NCI-H2196 (cell line): ENCODE results near the gene BCAM.
A peak's percentile ranks its signal among the peaks of the same experiment; 100 is the strongest.
"Not testable (repeated sequence)": the region's sequence is repeated elsewhere in the genome, so short reads cannot be mapped to it uniquely, and the experiment has no call there.

Experiments used
- DNase-seq: peaks from one replicate; lab custom pipeline; 2025; ENCODE audit not compliant: unreplicated experiment; lab: John Stamatoyannopoulos, UW

Gene BCAM

DNA sequence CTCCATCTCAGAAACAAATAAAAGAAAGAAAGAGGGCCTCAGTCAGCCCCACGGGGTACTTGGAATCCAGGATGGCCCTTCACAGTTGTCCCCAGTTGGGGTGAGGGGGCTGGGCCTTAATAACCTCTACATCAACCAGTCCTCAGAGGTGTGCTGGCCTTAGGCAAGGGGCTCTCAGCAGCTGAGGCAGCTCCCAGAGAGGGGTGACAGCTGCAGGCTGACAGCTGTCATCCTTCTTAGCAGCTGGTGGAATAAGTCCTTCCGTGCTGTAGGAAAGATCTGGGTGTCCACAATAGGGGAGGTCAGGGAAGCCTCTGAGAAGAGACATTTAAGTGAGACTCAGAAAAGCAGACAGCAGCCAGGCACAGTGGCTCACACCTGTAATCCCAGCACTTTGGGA, 7.4 kb downstream of the BCAM start:
- DNase-seq: no peak

DNA sequence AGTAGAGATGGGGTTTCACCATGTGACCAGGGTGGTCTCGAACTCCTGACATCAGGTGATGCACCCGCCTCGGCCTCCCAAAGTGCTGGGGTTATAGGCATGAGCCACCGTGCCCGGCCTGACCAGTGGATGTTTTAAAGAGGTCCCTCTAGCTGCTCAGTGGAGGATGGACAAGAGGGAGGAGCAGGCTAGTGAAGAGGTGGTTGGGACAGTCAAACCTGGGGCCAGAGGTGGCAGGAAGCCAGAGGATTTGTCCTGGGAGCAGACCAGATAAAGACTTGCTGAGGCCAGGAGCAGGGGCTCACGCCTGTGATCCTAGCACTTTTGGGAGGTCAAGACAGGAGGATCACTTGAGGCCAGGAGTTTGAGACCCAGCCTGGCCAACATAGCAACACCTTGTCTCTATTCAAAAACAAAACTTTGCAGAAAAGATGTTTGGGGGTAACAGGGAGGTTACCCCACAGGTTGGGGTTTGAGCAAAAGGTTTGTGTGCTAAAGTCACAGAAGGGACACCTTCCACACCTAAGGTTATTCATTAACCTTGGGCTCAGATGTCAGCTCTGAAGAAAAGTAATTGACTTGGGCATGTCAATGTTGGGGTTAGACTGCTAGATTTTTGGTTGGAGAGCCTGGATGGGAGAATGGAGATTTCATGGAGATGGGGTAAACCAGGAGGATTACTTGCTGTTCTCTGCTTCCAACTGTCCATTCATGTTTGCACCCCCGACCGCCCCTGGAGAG, 9.0 kb downstream of the BCAM start:
- DNase-seq: no peak

DNA sequence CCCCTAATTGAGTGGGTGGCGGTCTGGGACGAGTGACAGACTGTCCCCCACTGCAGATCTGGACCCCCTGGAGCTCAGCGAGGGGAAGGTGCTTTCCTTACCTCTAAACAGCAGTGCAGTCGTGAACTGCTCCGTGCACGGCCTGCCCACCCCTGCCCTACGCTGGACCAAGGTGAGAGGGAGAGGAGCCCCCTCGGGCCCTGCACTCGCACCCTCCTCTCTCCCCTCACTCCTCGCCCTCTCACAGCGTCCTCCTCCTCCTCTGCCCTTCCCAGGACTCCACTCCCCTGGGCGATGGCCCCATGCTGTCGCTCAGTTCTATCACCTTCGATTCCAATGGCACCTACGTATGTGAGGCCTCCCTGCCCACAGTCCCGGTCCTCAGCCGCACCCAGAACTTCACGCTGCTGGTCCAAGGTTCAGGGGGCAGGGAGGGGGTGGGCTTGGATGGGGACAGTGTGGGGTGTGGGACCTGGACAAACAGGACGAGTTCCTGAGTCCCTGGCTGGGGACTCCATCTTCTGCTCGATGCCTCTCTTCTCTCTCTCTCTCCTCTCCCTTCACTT, 9.6 kb downstream of the BCAM start:
- no peak for DNase-seq

DNA sequence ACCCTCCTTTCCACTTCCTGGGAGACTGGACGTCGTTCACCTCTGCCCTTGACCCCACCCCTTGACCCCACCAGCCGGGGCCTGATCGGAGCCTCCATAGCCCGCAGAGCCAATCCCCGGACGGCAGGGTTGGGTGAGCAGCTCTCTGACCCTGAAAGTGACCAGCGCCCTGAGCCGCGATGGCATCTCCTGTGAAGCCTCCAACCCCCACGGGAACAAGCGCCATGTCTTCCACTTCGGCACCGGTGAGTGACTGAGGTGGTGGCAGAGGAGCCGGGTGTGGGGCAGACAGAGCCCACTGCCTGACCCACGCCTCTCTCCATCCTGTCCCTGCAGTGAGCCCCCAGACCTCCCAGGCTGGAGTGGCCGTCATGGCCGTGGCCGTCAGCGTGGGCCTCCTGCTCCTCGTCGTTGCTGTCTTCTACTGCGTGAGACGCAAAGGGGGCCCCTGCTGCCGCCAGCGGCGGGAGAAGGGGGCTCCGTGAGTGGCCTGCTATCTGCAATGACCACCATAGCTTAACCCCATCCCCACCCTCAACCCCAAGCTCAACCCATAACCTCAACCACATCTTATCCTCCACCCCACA, 10.4 kb downstream of the BCAM start:
- DNase-seq: no peak

DNA sequence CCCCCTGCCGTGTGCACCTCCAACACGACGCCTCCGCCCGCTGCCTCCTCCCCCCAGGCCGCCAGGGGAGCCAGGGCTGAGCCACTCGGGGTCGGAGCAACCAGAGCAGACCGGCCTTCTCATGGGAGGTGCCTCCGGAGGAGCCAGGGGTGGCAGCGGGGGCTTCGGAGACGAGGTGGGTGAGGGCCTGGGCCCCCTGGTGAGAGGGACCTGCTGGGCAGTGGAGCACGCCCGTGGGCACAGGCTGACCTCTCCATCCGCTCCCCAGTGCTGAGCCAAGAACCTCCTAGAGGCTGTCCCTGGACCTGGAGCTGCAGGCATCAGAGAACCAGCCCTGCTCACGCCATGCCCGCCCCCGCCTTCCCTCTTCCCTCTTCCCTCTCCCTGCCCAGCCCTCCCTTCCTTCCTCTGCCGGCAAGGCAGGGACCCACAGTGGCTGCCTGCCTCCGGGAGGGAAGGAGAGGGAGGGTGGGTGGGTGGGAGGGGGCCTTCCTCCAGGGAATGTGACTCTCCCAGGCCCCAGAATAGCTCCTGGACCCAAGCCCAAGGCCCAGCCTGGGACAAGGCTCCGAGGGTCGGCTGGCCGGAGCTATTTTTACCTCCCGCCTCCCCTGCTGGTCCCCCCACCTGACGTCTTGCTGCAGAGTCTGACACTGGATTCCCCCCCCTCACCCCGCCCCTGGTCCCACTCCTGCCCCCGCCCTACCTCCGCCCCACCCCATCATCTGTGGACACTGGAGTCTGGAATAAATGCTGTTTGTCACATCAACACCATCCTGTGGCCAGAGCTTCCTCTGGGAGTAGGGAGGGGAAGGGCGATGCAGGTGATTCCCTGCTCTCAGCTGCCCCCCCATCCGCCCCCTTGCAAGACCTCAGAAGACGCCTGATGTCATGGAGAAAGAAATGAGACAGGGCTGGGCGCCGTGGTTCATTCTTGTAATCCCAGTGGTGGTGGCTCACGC, 12.0 kb downstream of the BCAM start:
- DNase-seq: no peak

DNA sequence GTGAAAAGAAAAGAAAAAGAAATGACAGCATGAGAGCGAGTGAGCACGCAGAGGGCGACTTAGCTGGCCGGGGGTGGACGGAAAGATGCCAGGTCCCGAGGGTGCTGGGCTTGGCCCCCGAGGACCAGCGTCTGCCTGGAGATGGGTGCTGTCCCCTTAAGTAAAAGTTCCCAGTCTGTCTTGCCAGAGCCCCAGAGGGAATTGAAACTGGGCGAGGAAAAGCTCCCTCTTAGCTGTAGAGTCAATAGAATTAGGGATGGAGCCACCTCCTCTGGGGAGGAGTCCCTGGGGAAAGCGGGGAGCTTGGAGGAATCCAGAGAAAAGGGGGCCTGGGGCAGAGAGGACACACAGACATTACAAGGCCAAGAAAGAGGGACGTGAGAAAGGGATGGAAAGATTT, 13.3 kb downstream of the BCAM start:
- DNase-seq: no peak

DNA sequence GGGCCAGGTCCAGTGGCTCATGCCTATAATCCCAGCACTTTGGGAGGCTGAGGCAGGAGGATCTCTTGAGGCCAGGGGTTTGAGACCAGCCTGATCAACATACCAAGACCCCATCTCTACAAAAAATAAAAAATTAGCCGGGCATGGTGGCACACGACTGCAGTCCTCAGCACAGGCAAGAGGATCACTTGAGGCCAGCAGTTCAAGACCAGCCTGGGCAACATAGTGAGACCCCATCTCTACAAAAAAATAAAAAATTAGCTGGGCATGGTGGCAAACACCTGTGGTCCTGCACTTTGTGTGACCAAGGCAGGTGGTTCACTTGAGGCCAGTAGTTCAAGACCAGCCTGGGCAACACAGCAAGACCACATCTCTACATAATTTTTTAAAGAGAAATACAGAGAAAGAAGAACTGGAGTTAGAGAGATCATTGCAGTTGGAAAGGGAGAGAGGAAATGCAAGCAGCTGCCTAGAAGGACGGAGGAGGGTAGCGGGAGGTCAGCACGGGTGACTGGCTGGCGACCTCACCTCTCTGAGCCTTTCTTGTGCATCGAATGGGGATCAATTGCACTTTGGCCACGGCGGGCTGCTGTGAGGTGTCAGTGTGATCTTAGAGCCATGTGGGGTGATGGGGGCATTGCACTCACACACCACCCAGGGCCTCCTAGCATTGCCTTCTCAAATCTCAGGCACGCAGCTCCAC, 13.9 kb downstream of the BCAM start:
- DNase-seq: no peak

DNA sequence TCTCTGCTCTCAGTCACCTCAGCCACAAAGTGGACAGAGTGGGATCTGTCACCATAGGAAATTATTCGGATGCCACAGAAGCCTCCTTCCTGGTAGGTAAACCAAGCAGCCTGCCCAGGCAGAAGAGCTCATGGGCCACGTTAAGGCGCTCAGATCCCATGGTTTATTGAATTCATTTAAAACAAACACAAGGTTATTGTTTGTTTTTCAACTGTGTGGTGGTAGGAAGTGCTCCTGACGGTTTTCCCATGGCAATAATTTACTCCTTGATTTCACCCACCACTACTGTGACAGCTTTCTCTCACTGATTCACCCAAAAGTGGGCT, 14.4 kb downstream of the BCAM start:
- no peak for DNase-seq

DNA sequence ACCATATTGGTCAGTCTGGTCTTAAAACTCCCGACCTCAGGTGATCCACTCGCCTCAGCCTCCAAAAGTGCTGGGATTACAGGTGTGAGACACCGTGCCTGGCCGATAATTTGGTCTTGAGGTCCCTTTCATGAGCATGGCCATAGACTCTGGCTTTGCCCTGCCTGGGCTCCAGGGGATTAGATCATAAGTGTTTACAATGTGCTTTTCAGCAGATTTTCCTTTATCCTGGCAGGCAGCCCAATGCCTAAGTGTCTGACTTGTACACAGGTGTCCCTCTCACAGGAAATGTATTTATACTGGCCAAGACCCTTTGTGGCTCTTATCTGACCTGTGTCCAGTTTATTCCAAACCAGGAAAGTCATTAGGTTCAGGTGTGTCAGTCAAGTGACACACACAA, 15.9 kb downstream of the BCAM start:
- peak; percentile 84 for DNase-seq

DNA sequence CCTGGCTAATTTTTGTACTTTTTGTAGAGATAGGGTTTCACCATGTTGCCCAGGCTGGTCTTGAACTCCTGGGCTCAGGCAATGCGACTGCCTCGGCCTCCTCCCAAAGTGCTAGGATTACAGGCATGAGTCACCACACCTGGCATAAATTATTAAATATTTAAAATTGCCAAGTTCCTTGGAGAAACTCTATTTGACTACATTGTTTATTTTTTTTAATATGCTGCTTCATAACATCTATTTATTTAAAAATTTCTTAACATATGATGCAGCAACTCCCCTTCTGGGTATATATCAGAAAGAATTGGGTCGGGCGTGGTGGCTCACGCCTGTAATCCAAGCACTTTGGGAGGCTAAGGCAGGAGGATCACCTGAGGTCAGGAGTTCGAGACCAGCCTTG, 24.0 kb downstream of the BCAM start:
- not testable (repeated sequence) for DNase-seq

DNA sequence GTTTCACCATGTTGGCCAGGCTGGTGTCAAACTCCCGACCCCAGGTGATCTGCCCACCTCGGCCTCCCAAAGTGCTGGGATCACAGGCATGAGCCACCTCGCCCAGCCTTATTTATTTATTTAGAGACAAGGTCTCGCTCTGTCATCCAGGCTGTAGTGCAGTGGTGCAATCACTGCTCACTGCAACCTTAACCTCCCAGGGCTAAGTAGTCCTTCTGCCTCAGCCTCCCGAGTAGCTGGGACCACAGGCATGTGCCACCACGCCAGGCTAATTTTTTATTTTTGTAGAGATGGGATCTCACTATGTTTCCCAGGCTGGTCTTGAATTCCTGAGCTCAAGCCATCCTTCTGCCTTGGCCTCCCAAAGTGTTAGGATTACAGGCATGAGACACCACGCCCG, 25.5 kb downstream of the BCAM start:
- not testable (repeated sequence) for DNase-seq

DNA sequence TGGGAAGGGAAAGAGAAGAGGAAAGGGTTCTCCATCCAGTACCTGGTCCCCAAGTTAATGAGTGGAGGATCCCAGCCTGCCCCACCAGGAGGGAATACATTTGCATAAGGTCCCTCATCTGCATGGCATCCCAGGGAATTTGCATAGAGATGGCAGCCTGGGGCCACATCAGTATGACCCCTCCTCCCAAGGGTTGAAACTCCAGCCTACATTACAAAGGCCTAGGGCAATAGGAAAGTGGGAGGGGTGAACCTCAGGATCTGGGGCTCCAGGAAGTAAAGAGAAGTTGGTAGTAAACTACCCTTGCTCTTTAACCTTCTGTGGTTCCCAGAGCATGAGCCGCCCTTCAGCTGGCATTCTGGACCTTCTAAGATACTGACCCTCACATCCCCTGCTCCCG, 30.4 kb downstream of the BCAM start:
- no peak for DNase-seq

DNA sequence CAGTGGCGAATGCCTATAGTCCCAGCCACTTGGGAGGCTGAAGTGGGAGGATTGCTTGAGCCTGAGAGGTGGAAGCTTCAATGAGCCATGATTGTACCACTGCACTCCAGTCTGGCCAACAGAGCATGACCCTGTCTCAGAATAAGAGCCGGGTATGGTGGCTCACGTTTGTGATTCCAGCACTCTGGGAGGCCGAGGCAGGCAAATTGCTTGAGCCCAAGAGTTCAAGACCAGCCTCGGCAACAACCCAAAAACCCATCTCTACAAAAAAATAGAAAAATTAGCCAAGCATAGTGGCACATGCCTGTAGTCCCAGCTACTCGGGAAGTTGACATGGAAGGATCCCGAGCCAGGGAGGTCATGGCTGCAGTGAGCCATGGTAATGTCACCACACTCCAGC, 31.9 kb downstream of the BCAM start:
- no peak for DNase-seq

DNA sequence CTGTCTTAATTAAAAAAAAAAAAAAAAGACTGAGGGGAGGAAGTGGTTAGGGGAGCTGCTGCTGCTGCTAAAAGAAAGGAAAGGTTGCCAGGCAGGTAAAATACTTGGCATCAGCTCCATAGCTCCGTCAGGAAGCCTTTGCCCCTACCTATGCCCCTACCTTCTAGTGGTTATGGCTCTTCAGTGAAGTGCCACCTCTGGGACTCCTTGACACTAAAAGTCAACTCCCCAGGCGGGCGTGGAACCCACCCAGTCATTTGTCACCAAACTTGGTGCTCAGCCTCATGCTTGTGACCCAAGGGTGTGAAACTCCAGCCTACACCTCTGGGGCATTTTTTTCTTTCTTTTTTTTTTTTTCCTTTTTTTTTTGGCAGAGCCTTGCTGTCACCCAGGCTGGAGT, 32.3 kb downstream of the BCAM start:
- DNase-seq: no peak

DNA sequence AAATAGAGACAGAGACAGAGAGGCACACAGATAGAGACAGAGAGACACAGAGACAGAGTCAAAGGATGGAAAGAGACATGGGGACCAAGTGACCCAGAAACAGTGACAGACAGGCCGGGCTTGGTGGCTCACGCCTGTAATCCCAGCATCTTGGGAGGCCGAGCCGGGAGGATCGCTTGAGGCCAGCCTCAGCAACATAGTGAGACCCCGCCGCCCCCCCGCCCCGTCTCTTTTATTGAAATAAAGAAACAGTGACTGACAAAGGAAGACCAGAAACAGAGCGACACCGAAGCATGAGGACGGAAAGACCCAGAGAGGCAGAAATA, 36.3 kb downstream of the BCAM start:
- no peak for DNase-seq

DNA sequence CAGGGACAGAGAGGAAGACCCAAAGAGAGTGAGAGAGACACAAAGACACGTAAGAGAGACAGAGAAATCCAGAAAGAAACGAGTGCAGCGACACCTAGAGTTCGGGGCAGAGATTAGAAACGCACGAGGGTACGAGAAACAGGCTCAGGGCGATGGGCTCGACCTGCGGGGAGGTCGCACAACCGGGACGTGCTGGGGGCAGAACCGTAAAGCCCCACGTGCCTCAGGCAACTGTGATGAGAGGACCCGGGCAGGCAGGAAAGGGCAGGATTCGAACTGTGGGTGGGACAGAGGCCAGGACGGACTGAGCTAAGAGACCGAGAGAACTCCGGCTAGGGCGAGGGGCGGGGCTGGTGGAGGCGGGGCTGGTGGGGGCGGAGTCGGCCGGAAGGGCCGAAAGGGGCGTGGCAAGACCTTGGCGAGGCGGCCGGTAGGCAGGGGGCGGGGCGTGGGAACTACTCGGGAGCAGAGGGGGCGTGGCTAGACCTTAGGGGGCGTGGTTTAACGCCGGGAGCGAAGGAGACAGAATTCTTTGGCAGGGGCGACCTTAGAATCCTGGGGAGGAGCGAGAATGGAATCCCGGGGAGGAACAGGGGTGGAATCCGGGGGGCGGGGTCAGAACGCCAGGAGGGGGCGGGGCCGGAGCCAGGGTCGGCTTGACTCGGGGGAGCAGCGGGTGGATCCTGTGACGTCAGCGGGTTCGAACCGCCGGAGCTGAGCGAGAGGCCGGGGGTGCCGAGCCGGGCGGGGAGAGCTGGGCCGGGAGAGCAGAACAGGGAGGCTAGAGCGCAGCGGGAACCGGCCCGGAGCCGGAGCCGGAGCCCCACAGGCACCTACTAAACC, 36.9 kb downstream of the BCAM start, which contains the start of gene NECTIN2:
NECTIN2 (plus strand) TSS at position 686 of the 843 bp plus-strand sequence. CDS start 229 bp downstream, outside the sequence.
- DNase-seq: peak; percentile 99

DNA sequence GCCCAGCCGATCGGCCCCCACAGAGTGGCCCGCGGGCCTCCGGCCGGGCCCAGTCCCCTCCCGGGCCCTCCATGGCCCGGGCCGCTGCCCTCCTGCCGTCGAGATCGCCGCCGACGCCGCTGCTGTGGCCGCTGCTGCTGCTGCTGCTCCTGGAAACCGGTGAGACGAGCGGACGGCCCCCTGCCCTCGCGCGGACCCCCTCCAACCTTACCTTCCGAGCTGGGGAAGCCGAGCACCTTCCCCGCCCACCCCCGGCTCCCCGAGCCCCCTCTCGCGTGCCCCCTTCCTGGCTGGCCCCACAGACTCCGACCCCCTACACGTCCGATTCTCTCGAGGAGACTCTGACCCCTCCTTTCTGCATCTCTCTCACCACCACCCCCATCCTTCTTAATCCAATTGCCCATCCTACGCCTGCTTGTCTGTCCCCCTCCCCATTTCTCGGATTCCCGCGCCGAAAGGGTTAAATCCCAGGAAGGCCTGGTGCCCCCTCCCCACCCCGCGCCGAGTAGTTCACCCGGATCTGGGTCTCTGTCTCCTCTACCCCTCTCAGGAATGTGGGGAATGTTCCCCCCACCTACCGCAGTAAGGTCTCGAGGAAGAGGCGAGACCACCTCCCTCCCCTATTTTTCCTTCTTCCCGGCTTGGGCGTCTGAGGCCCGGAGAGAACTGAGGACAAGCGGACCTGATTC, 37.7 kb downstream of the BCAM start:
- DNase-seq: no peak

DNA sequence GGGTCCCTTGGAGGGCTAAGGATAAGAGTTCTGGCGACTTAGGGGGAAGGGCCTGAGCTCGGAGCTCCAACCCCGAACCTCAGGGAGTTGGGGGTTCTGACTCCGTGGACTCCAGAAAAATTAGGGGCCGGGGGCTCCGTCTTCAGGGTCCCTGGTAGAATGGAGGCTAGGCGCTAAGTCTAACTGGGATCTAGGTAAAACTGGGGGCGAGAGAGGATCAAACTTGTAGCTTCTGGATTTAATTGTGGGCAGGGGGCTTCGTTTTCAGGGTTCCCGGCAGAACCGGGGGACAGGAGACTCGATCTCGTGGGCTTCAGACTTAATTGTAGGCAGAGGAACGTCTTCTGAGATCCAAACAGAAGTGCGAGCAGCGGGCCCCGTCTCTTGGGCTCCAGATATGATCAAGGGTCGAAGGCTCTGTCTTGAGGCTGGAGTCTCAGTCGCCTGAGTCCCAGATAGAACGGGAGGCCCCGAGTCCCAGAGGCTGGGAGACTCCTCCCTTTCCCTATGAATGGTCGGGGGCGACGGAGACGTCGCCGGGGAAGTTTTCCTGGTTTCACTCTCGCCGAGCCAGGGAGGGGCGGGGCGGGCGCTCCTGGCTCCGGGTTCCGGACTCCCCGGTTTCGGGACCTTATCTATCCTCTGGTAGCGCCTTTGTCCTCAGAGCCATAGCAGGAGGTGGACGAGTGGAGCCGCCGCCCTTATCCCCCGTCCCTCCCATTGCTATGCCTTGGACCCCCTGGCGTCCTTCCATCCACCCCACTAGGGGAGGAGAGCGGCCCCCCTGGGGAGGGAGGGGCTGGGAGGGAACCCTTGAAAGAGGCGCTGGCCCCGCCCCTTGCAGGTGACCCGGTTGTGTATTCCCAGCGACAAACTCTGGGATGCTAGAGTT, 38.5 kb downstream of the BCAM start:
- DNase-seq: peak; percentile 75
